GM19395 (cell line): ENCODE data around the gene APLP2.
A peak's percentile ranks its signal among the peaks of the same experiment; 100 is the strongest.

Experiments
- ATAC-seq: cut with Tn5 transposase; IDR thresholded peaks from one replicate; pipeline ENCODE4 v1.9.1; 2021; ENCODE audit warnings: mild to moderate bottlenecking, moderate library complexity; ENCODE audit not compliant: unreplicated experiment

APLP2 gene

GRCh38 chr11:130114281-130114680 lies 44.6 kb downstream of the APLP2 start:
- no peak for ATAC-seq

GRCh38 chr11:130114726-130115125 lies 45.0 kb downstream of the APLP2 start:
- no peak for ATAC-seq

- ATAC-seq = no peak
Observed at GRCh38 chr11:130115218-130115617, 45.5 kb downstream of the APLP2 start.

- ATAC-seq = peak; percentile 86
Observed at GRCh38 chr11:130118165-130118564, 48.5 kb downstream of the APLP2 start.

- peak; percentile 54 for ATAC-seq
Observed at GRCh38 chr11:130118636-130119387, 49.1 kb downstream of the APLP2 start.

- ATAC-seq = no peak
Observed at GRCh38 chr11:130120045-130120444, 50.4 kb downstream of the APLP2 start.

GRCh38 chr11:130121445-130121978 lies 51.8 kb downstream of the APLP2 start:
- no peak for ATAC-seq

- no peak for ATAC-seq
Observed at GRCh38 chr11:130122141-130122575, 52.5 kb downstream of the APLP2 start.

GRCh38 chr11:130123414-130124040 lies 53.8 kb downstream of the APLP2 start:
- ATAC-seq = no peak

GRCh38 chr11:130124096-130124495 lies 54.4 kb downstream of the APLP2 start:
- ATAC-seq = no peak

- no peak for ATAC-seq
Observed at GRCh38 chr11:130125638-130126037, 55.9 kb downstream of the APLP2 start.

GRCh38 chr11:130126516-130126915 lies 56.8 kb downstream of the APLP2 start:
- ATAC-seq = no peak

- ATAC-seq = no peak
Observed at GRCh38 chr11:130127509-130127908, 57.8 kb downstream of the APLP2 start.

- ATAC-seq = no peak
Observed at GRCh38 chr11:130128626-130129025, 58.9 kb downstream of the APLP2 start.

- ATAC-seq = no peak
Observed at GRCh38 chr11:130129922-130130321, 60.2 kb downstream of the APLP2 start.

- ATAC-seq = peak; percentile 87
Observed at GRCh38 chr11:130131961-130132850, 62.5 kb downstream of the APLP2 start.

GRCh38 chr11:130133716-130134115 lies 64.0 kb downstream of the APLP2 start:
- no peak for ATAC-seq

GRCh38 chr11:130136107-130136506 lies 66.4 kb downstream of the APLP2 start:
- ATAC-seq = no peak

- no peak for ATAC-seq
Observed at GRCh38 chr11:130137999-130138398, 68.3 kb downstream of the APLP2 start.

GRCh38 chr11:130139401-130139800 lies 69.7 kb downstream of the APLP2 start:
- ATAC-seq = no peak
